ENCODE measurements around the gene PRAME. TPM values are rescaled to one million over a fixed set of nuclear protein-coding genes. Genes with fewer than 3 reads are reported as not detected.

Gene PRAME
- total RNA-seq, 1 donor from 2014 or later: not detected

DNA sequence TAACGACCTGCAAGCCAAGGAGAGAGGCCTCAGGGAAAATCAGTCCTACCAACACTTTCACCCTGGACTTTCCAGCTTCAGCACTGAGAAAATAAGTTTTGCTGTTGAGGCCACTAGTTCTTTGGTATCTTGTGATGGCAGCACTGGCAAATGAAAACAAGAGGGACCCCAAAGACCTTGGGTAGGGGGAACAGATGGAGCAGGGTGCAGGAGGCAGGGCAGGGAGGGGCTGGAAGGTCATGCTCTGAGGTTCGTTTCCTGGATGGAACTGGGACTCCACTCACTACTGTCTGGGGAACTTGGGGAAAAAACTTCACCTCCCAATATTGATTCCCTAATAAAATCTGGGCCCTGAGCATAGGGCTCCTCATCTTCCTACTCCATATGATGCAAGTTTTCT, 34.2 kb upstream of the PRAME start:
- H3K4me3 ChIP-seq: no peak overlapping the region
- no peak for DNase-seq
- no peak for TF ChIP-seq CTCF (IDR thresholded peaks at IDR 0.05; ENCODE audit: borderline replicate concordance)

DNA sequence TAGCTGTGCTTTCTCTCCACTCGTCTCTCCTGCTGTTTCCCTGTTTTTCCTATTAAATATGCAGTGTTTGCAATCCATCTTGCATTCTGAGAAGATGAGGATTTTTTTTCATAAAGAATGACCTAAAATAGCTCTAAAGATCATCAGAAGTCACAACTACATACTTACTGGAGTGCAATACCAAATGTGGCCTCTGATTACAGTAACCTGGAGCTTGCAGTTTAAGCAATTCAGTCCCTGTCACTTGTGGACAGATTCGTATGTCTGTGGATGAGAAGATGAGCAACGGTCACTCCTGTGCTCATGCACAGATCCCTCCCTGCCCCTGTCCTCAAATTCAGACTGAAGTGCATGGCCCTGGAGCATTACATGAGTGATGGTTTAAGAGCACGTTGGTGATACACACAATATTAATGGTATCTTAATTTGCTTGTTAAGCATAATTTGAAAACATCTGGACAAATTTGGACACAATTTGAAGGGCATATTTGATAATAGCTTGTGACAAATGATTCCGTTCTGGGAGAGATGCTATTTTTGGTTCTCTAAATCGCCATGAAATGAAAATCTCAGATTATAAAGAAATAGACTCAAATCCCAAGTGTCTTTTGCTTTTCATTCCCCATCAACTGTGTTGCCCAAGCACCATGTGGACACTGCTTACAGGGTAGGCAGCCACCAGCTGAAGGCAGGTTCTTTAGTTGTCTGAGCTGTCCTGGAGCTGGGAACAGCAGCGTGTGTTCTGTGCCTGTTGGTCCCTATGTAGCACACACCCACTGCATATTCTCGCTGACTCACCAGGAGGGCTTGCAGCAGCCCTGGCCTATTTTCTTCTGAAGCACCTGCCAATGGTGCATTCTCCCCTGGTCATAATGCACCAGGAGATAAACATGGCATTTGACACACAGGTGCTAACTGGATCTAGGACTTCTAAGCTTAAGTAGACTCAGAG, 32.6 kb upstream of the PRAME start:
- no peak for TF ChIP-seq CTCF (IDR thresholded peaks at IDR 0.05; ENCODE audit: borderline replicate concordance)
- H3K4me1 ChIP-seq: no peaks in the 10 kb centered on the region
- no peak for DNase-seq
- no peak overlapping the region for H3K27ac ChIP-seq (replicated peaks)
- peaks cover 79% of the 10 kb centered on the region for H3K27me3 ChIP-seq (ENCODE audit: low read depth)
- intact Hi-C loops (cut with micrococcal nuclease): no loop called here
- no peaks in the 10 kb centered on the region for H3K36me3 ChIP-seq
- no peak overlapping the region for H3K4me3 ChIP-seq
- no peaks in the 10 kb centered on the region for H3K9me3 ChIP-seq (replicated peaks)

More for the DNA sequence above, 34.2 kb upstream of the PRAME start:
- Histone ChIP-seq H3K27me3 (ENCODE audit: low read depth) (peaks cover 82% of the 10 kb centered on the region), H3K4me1 (no peaks in the 10 kb centered on the region), H3K36me3 (no peaks in the 10 kb centered on the region), H3K9me3 (replicated peaks) (no peaks in the 10 kb centered on the region), H3K27ac (replicated peaks) (no peak overlapping the region)
- intact Hi-C loops (cut with micrococcal nuclease): no loop called here

- peaks cover 79% of the 10 kb centered on the region for H3K27me3 ChIP-seq (ENCODE audit: low read depth)
- no peak overlapping the region for H3K27ac ChIP-seq (replicated peaks)
- DNase-seq: no peak
- no peak overlapping the region for H3K4me3 ChIP-seq
- TF ChIP-seq CTCF (IDR thresholded peaks at IDR 0.05; ENCODE audit: borderline replicate concordance): no peak
- intact Hi-C loops (cut with micrococcal nuclease): no loop called here
- no peaks in the 10 kb centered on the region for H3K4me1 ChIP-seq
- no peaks in the 10 kb centered on the region for H3K36me3 ChIP-seq
- H3K9me3 ChIP-seq (replicated peaks): no peaks in the 10 kb centered on the region
These were observed 31.2 kb upstream of the PRAME start for GRCh38 chr22:22590136-22590891.

GRCh38 chr22:22588485-22589164, 29.6 kb upstream of the PRAME start:
- no peak for TF ChIP-seq CTCF (IDR thresholded peaks at IDR 0.05; ENCODE audit: borderline replicate concordance)

GRCh38 chr22:22587577-22588188, 28.6 kb upstream of the PRAME start:
- H3K4me3 ChIP-seq: no peak overlapping the region
- intact Hi-C loops (cut with micrococcal nuclease): no loop called here
- H3K9me3 ChIP-seq (replicated peaks): no peaks in the 10 kb centered on the region
- DNase-seq: no peak
- H3K27me3 ChIP-seq (ENCODE audit: low read depth): peaks cover 79% of the 10 kb centered on the region
- H3K27ac ChIP-seq (replicated peaks): no peak overlapping the region
- no peaks in the 10 kb centered on the region for H3K4me1 ChIP-seq
- H3K36me3 ChIP-seq: no peaks in the 10 kb centered on the region
- TF ChIP-seq CTCF (IDR thresholded peaks at IDR 0.05; ENCODE audit: borderline replicate concordance): no peak

More at GRCh38 chr22:22588485-22589164, 29.6 kb upstream of the PRAME start:
- intact Hi-C loops (cut with micrococcal nuclease): no loop called here
- Histone ChIP-seq H3K27ac (replicated peaks) (no peak overlapping the region), H3K27me3 (ENCODE audit: low read depth) (peaks cover 78% of the 10 kb centered on the region), H3K4me3 (no peak overlapping the region), H3K9me3 (replicated peaks) (no peaks in the 10 kb centered on the region), H3K36me3 (no peaks in the 10 kb centered on the region), H3K4me1 (no peaks in the 10 kb centered on the region)
- no peak for DNase-seq
